H9 (cell line): ENCODE measurements around the gene FMN1. TPM values are rescaled to one million over a fixed set of nuclear protein-coding genes. Genes with fewer than 3 reads are reported as not detected.

Source experiments
- DNase-seq: peaks from one replicate; pipeline ENCODE4 v3.0.0-alpha.2; 2017
- H2AFZ ChIP-seq: one replicate; pipeline ENCODE4 v1.6.1; 2013; ENCODE audit warnings: mild to moderate bottlenecking, low read length, control low read depth, moderate library complexity
- H2AK5ac ChIP-seq: 2 replicates; pipeline ENCODE4 v1.6.1; 2013; ENCODE audit warnings: low read length, control low read depth, mixed read lengths; ENCODE audit not compliant: insufficient read length
- H2BK120ac ChIP-seq: one replicate; pipeline ENCODE4 v1.6.1; 2013; ENCODE audit warnings: low read depth, mild to moderate bottlenecking, low read length, control low read depth, inconsistent platforms; ENCODE audit not compliant: poor library complexity, severe bottlenecking
- H2BK12ac ChIP-seq: 2 replicates; pipeline ENCODE4 v1.6.1; 2013; ENCODE audit warnings: low read length, control low read depth, mixed read lengths, low read depth; ENCODE audit not compliant: insufficient read length
- H2BK15ac ChIP-seq: 2 replicates; pipeline ENCODE4 v1.6.1; 2013; ENCODE audit warnings: low read depth, low read length, control low read depth
- H2BK20ac ChIP-seq: one replicate; pipeline ENCODE4 v1.6.1; 2013; ENCODE audit warnings: low read depth, mild to moderate bottlenecking, low read length, control low read depth, inconsistent platforms; ENCODE audit not compliant: poor library complexity, severe bottlenecking
- H2BK5ac ChIP-seq: 2 replicates; pipeline ENCODE4 v1.6.1; 2013; ENCODE audit warnings: low read length, control low read depth, mixed read lengths; ENCODE audit not compliant: insufficient read length
- H3K14ac ChIP-seq: 2 replicates; pipeline ENCODE4 v1.6.1; 2013; ENCODE audit warnings: low read length, control low read depth; ENCODE audit not compliant: insufficient read depth
- H3K18ac ChIP-seq: 2 replicates; pipeline ENCODE4 v1.6.1; 2013; ENCODE audit warnings: low read depth, mild to moderate bottlenecking, mixed read lengths, low read length, control low read depth; ENCODE audit not compliant: insufficient read length
- H3K23ac ChIP-seq: 2 replicates; pipeline ENCODE4 v1.6.1; 2013; ENCODE audit warnings: low read length, control low read depth, mixed read lengths, low read depth; ENCODE audit not compliant: insufficient read length
- H3K23me2 ChIP-seq: 2 replicates; pipeline ENCODE4 v1.6.1; 2013; ENCODE audit warnings: low read depth, mild to moderate bottlenecking, mixed read lengths, low read length, control low read depth; ENCODE audit not compliant: insufficient read length, poor library complexity, severe bottlenecking
- H3K27ac ChIP-seq: 2 replicates; pipeline ENCODE4 v1.5.1; 2013; ENCODE audit warnings: low read length, control low read depth, mixed read lengths, low read depth; ENCODE audit not compliant: insufficient read length
- H3K27me3 ChIP-seq: 2 replicates; pipeline ENCODE4 v1.6.1; 2013; ENCODE audit warnings: low read length, control low read depth, inconsistent platforms; ENCODE audit not compliant: insufficient read depth
- H3K4ac ChIP-seq: 2 replicates; pipeline ENCODE4 v1.6.1; 2013; ENCODE audit warnings: low read depth, mild to moderate bottlenecking, control low read depth, inconsistent platforms, low read length, moderate library complexity
- H3K4me1 ChIP-seq: 2 replicates; pipeline ENCODE4 v1.6.1; 2013; ENCODE audit warnings: low read length, control low read depth, inconsistent platforms; ENCODE audit not compliant: insufficient read depth
- H3K4me2 ChIP-seq: 2 replicates; pipeline ENCODE4 v1.6.1; 2013; ENCODE audit warnings: low read length, control low read depth, mixed read lengths; ENCODE audit not compliant: insufficient read length, insufficient read depth
- H3K56ac ChIP-seq: 2 replicates; pipeline ENCODE4 v1.6.1; 2013; ENCODE audit warnings: low read depth, mild to moderate bottlenecking, mixed read lengths, low read length, control low read depth; ENCODE audit not compliant: insufficient read length
- H3K79me1 ChIP-seq: 2 replicates; pipeline ENCODE4 v1.6.1; 2013; ENCODE audit warnings: low read depth, mild to moderate bottlenecking, moderate library complexity, low read length, control low read depth, inconsistent platforms; ENCODE audit not compliant: insufficient read depth, poor library complexity, severe bottlenecking
- H3K79me2 ChIP-seq: 2 replicates; pipeline ENCODE4 v1.6.1; 2013; ENCODE audit warnings: low read length, control low read depth, inconsistent platforms; ENCODE audit not compliant: insufficient read depth
- H3K9ac ChIP-seq: 2 replicates; pipeline ENCODE4 v1.6.1; 2013; ENCODE audit warnings: low read length, control low read depth, mixed read lengths; ENCODE audit not compliant: insufficient read length; ENCODE audit errors: extremely low read depth
- H3K9me3 ChIP-seq: one replicate; pipeline ENCODE4 v1.6.1; 2013; ENCODE audit warnings: low read depth, low read length, inconsistent platforms; ENCODE audit not compliant: control insufficient read depth
- H3T11ph ChIP-seq: one replicate; pipeline ENCODE4 v1.6.1; 2013; ENCODE audit warnings: mild to moderate bottlenecking, low read length, control low read depth, inconsistent platforms
- H4K20me1 ChIP-seq: one replicate; pipeline ENCODE4 v1.6.1; 2013; ENCODE audit not compliant: control insufficient read depth, insufficient read length, insufficient read depth
- H4K5ac ChIP-seq: 2 replicates; pipeline ENCODE4 v1.6.1; 2013; ENCODE audit warnings: low read depth, mild to moderate bottlenecking, mixed read lengths, low read length, control low read depth; ENCODE audit not compliant: insufficient read length
- H4K8ac ChIP-seq: replicated peaks from 2 replicates; pipeline ENCODE4 v1.6.1; 2013; ENCODE audit warnings: low read length, control low read depth, mixed read lengths, low read depth; ENCODE audit not compliant: insufficient read length
- H4K91ac ChIP-seq: 2 replicates; pipeline ENCODE4 v1.6.1; 2013; ENCODE audit warnings: low read depth, mild to moderate bottlenecking, moderate library complexity, mixed read lengths, low read length, control low read depth; ENCODE audit not compliant: insufficient read length
- H3K27ac Mint-ChIP-seq, 3 experiments: 2 replicates in 2 of 3; 3 replicates in 1 of 3; pipeline ENCODE4 v1.8.0; 2020 to 2021; ENCODE audit warnings: mixed read lengths in 3 of 3, mild to moderate bottlenecking in 1 of 3, moderate library complexity in 1 of 3
- H3K27me3 Mint-ChIP-seq: 2 replicates; pipeline ENCODE4 v1.8.0; 2021; ENCODE audit warnings: low read depth, mild to moderate bottlenecking, moderate library complexity, mixed read lengths
- H3K36me3 Mint-ChIP-seq, 3 experiments: 2 replicates in 2 of 3; 3 replicates in 1 of 3; pipeline ENCODE4 v1.8.0; 2020 to 2021; ENCODE audit warnings: low read depth in 3 of 3, mixed read lengths in 3 of 3; ENCODE audit not compliant: insufficient read depth in 1 of 3
- H3K4me1 Mint-ChIP-seq, 2 experiments: 2 replicates each; pipeline ENCODE4 v1.8.0; 2020; ENCODE audit warnings: mixed read lengths in 2 of 2
- H3K4me3 Mint-ChIP-seq, 2 experiments: 2 replicates in 1 of 2; 3 replicates in 1 of 2; pipeline ENCODE4 v1.8.0; 2020 to 2021; ENCODE audit warnings: mild to moderate bottlenecking in 2 of 2, mixed read lengths in 2 of 2, moderate library complexity in 1 of 2
- H3K9me3 Mint-ChIP-seq, 2 experiments: 2 replicates in 1 of 2; 3 replicates in 1 of 2; pipeline ENCODE4 v1.8.0; 2020; ENCODE audit warnings: mild to moderate bottlenecking in 2 of 2, mixed read lengths in 2 of 2, moderate library complexity in 1 of 2
- WGBS: extraction: QIAGEN DNeasy Blood & Tissue Kit; methylation state at CpG from one replicate; pipeline ENCODE4 v1.1.7; 2013; ENCODE audit warnings: missing lambda C conversion rate, low lambda C conversion rate, mixed read lengths; ENCODE audit not compliant: insufficient read length; ENCODE audit errors: extremely low coverage; 5-methylcytosine and 5-hydroxymethylcytosine counted together
- total RNA-seq: library from RNA; stranded (reverse); gene quantifications from 2 replicates; pipeline ENCODE4 v1.2.1, GENCODE V29; 2021
- TF ChIP-seq, protein P1 (sequence below): fragments of 200-600 bp; sonication (generic); conservative IDR thresholded peaks from 3 replicates; pipeline ENCODE4 v1.8.0; 2021; ENCODE audit warnings: antibody characterized with exemption, mild to moderate bottlenecking

Gene FMN1
- total RNA-seq, 1 experiment from 2014 or later = 1.9 TPM

DNA sequence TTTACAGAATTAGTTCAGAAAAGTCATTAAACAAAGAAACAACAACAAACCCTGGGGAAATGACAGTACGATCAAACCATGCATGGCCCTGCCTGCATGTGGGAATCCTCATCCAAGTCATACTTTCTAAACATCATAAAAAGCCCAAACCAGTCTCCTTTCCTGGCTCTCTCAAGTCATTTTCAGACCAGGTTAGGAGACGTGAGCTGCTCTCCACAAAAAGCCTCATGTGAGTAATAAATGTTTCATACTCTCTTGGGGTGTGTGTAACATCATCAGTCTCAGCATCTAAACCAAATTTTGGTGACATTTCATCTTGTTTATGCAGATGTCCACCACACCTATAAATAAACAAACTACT lies 457.8 kb downstream of the FMN1 start:
- Histone ChIP-seq H3K18ac (no peak overlapping the region), H4K8ac (no peak overlapping the region), H2BK15ac (no peak overlapping the region), H3K79me2 (no peaks in the 10 kb centered on the region), H2BK5ac (no peak overlapping the region), H3K4me2 (no peak overlapping the region), H4K20me1 (no peaks in the 10 kb centered on the region), H2AFZ (no peak overlapping the region), H3K23ac (no peak overlapping the region), H3K9me3 (no peaks in the 10 kb centered on the region), H3K4me1 (no peaks in the 10 kb centered on the region), H3K27me3 (no peaks in the 10 kb centered on the region), H2BK120ac (no peak overlapping the region), H3K14ac (no peak overlapping the region), H3K79me1 (no peaks in the 10 kb centered on the region), H2BK12ac (no peak overlapping the region), H3K23me2 (no peaks in the 10 kb centered on the region), H3T11ph (no peak overlapping the region), H3K27ac (no peak overlapping the region), H2AK5ac (no peak overlapping the region), H4K5ac (no peak overlapping the region), H4K91ac (no peak overlapping the region), H3K56ac (no peak overlapping the region), H3K9ac (no peak overlapping the region), H3K4ac (no peak overlapping the region), H2BK20ac (no peak overlapping the region)
- no CpG with 5 or more reads among the region's 2 CpGs for WGBS
- H3K4me3 Mint-ChIP-seq = no peak overlapping the region
- H3K36me3 Mint-ChIP-seq = 0 out of 7 replicates have a peak, but pooled peaks cover 0 to 4% (median 0%) of the 10 kb centered on the region in 3 experiments
- DNase-seq = no peak
- peaks cover 4% of the 10 kb centered on the region for H3K27me3 Mint-ChIP-seq
- H3K9me3 Mint-ChIP-seq = peaks cover 3 to 7% of the 10 kb centered on the region in 2 experiments; a peak in 4 of 5 replicates
- TF ChIP-seq, protein P1, sequence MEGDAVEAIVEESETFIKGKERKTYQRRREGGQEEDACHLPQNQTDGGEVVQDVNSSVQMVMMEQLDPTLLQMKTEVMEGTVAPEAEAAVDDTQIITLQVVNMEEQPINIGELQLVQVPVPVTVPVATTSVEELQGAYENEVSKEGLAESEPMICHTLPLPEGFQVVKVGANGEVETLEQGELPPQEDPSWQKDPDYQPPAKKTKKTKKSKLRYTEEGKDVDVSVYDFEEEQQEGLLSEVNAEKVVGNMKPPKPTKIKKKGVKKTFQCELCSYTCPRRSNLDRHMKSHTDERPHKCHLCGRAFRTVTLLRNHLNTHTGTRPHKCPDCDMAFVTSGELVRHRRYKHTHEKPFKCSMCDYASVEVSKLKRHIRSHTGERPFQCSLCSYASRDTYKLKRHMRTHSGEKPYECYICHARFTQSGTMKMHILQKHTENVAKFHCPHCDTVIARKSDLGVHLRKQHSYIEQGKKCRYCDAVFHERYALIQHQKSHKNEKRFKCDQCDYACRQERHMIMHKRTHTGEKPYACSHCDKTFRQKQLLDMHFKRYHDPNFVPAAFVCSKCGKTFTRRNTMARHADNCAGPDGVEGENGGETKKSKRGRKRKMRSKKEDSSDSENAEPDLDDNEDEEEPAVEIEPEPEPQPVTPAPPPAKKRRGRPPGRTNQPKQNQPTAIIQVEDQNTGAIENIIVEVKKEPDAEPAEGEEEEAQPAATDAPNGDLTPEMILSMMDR = no peak
- no peak overlapping the region; a peak in 1 of 7 replicates for H3K27ac Mint-ChIP-seq
- H3K4me1 Mint-ChIP-seq = peaks cover 5 to 8% of the 10 kb centered on the region in 2 experiments
